HG03457 (cell line): ENCODE data around the gene GIT2.
A peak's percentile ranks its signal among the peaks of the same experiment; 100 is the strongest.
"Not testable (repeated sequence)": the region's sequence is repeated elsewhere in the genome, so short reads cannot be mapped to it uniquely, and the experiment has no call there.

Experiments
- ATAC-seq: cut with Tn5 transposase; IDR thresholded peaks from one replicate; pipeline ENCODE4 v1.9.1; 2021; ENCODE audit warnings: moderate number of reproducible peaks; ENCODE audit not compliant: unreplicated experiment

GIT2 gene

DNA sequence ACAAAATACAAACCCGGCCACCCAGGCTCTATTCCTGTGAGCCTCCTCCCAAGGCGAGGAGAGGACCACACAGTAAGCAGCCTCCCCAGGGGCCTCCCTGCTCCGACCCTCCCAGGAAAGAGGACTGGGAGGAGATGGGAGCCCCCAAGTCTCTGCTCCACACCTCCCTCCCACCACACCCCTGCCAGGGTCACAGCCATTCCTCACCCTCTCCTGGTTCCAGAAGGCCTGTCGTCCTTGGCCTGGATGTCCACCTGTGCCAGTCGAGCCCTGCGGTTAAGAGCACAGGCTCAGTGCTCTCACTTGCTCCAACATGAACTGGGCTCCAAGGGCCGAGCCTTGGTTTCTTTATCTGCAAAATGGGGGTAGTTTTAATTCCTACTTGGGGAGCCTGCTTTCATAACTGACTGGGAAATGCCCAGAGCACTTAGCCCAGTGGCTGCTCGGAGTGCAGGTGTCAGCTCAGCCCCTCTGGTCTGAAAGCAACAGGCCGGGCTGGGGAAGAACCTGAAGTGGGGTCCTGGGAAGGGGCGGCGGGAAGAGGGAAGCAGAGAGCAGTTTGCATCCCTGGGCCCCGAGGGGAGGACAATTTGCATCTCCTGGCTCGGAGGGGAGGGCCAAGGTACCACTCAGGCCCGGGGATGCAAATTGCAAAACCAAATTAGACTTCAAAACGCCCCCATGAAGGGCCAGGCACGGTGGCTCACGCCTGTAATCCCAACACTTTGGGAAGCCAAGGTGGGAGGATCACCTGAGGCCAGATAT, 72.5 kb downstream of the GIT2 start:
- no peak for ATAC-seq

GRCh38 chr12:109923038-109923437, 73.1 kb downstream of the GIT2 start:
- ATAC-seq = no peak

DNA sequence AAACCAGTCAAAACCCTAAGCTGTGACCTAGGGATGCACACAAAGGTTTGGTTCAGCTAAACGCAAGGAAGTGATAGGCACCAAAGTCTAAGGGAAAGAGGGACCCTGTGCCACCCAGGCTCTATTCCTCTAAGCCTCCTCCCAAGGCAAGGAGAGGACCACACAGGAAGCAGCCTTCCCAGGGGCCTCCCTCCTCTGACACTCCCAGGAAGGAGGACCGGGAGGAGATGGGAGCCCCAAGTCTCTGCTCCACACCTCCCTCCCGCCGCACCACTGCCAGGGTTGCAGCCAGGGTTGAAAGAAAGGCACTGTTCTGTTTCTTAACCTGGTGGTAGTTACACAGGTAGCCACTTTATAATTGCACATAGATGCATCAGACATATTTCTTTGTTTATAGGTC, 74.2 kb downstream of the GIT2 start:
- ATAC-seq = no peak

GRCh38 chr12:109920261-109920780, 75.8 kb downstream of the GIT2 start:
- ATAC-seq = no peak

DNA sequence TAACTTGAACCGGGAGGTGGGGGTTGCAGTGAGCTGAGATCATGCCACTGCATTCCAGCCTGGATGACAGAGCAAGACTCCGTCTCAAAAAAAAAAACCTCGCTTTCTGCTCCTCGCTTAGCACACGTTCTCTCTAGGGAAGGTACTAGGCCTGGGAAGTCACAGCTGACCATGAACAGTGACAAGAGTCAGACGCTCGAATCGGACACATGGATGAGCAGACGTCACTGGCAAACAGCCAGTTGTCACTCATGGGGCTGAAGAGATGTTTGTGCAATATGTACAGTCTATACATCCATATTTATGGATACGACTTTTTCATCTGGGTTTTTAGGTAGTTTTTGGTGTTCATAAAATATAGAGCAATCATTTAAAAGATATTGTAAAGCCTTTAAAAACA, 76.7 kb downstream of the GIT2 start:
- no peak for ATAC-seq

GRCh38 chr12:109916045-109916444, 80.1 kb downstream of the GIT2 start:
- no peak for ATAC-seq

GRCh38 chr12:109915171-109916040, 80.8 kb downstream of the GIT2 start:
- no peak for ATAC-seq

DNA sequence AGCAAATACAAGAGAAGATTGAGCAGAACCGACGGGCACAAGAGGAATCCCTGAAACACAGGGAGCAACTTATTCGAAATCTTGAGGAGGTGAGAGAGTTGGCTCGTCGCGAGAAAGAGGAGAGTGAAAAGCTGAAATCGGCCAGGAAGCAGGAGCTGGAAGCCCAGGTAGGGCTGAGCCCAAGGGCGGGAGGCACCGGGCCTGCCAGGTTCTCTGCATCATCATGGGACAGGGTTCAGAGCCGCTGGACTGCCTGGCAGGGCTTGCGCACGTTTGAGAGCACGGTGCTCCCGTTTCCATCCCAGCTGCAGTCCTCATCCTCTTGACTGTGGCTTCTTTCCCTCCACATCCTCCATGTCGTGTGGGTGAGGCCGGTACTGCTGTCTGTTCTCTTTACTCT, 81.7 kb downstream of the GIT2 start:
- ATAC-seq = no peak

DNA sequence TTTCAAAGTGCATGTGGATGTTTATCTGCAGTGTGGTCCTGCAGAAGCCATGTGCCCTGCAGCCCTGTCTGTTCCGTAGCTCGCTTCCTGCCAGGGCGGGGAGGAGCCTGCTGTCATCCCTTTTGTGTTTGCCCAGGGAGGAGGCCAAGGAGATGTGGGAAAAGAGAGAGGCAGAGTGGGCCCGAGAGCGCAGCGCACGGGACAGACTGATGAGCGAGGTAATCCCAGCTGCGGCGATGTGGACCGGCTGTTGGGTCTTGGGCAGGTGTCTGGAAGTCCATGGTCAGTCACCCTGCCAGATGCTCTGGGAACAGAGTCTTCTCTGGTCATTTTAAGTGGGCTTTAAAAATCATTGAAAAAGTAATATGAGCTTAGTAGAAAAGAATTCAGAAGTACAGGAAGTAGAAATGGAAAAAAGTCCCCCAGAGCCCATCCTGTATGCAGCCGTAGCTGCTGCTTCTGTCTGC, 83.3 kb downstream of the GIT2 start:
- ATAC-seq = no peak

DNA sequence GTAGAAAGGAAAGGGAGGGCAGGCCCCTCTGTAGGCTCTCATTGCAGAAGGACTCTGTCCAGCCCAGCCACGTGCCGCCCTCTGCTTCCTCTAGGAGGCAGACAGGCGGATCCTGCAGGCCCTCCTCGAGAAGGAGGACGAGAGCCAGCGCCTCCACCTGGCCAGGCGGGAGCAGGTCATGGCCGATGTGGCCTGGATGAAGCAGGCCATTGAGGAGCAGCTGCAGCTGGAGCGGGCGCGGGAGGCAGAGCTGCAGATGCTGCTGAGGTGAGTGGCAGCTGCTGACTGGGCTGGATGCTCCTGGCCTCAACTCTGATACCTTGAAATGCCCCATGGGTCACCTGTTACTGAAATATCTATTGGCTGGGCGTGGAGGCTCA, 85.2 kb downstream of the GIT2 start:
- no peak for ATAC-seq

- ATAC-seq = no peak
These were observed 85.8 kb downstream of the GIT2 start for GRCh38 chr12:109910254-109910968.

GRCh38 chr12:109905301-109905700, 90.9 kb downstream of the GIT2 start:
- ATAC-seq = no peak

- no peak for ATAC-seq
These were observed 93.2 kb downstream of the GIT2 start for GRCh38 chr12:109902891-109903418.

GRCh38 chr12:109900752-109901580, 95.2 kb downstream of the GIT2 start:
- no peak for ATAC-seq

GRCh38 chr12:109899783-109900751, 96.1 kb downstream of the GIT2 start, which contains the start of gene TCHP:
TSS of gene TCHP (plus strand) at chr12:109900274. CDS start at chr12:109903027, 2,753 bp downstream.
- ATAC-seq = peak; percentile 53

DNA sequence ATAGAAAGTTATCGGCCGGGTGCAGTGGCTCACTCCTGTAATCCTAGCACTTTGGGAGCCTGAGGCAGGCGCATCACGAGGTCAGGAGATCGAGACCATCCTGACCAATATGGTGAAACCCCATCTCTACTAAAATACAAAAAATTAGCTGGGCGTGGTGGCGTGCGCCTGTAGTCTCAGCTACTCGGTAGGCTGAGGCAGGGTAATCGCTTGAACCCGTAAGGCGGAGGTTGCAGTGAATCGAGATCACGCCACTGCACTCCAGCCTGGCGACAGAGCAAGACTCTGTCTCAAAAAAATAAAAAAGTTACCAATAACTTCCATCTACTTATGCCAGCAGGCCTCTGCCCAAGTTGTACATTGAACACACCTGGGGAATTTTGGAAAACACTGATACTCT, 96.8 kb downstream of the GIT2 start:
- not testable (repeated sequence) for ATAC-seq

DNA sequence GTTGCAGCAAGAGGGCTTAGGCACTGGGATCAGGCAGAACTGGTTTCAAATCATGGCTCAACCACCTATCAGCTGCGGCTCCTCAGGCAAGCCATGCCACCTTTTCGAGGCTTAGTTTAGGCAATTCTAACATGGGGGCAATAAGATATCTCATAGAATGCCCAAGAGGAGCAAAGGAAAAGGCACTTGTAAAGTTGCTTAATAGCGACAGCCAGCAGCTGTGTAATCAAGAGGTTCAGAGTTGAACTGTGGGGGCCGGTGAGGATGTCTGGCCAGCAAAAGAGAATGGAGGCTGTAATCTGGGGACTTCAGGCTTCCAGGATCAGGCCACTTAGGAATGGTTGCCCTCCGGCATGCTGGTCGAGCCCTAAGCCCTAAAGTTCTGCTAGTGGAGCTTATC, 99.1 kb downstream of the GIT2 start:
- ATAC-seq = no peak

DNA sequence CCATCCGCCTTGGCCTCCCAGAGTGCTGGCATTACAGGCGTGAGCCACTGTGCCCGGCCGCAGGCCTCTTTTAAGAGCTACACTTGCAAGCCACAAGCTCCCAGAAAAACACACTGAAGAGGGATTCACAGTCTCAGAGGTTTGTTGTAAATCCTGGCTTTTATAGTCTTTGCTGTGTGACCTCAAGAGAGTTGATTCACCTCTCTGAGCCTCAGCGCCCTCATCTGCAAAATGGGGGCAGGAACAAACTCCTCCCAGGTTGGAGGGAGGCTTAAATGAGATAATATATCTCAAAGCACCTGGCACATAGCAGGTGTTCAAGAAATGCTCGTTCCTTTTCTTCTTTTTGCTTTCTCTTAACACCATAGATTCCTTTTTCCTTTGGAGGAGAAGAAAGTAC, 100.0 kb downstream of the GIT2 start:
- ATAC-seq = no peak

- no peak for ATAC-seq
These were observed 101.2 kb downstream of the GIT2 start for GRCh38 chr12:109894939-109895338.
